ENCODE measurements around the gene GFPT2. TPM values are rescaled to one million over a fixed set of nuclear protein-coding genes. Genes with fewer than 3 reads are reported as not detected.

Gene GFPT2
- total and polyA plus RNA-seq, 10 of the 15 experiments (the other 5 are each of a cell fraction or from before 2014, with no cell fraction given) = 0.05 to 0.33 (median 0.11) TPM; not detected in 4

- ChIA-PET RAD21 (ENCODE audit: unreplicated experiment) (no interaction called here), POLR2A (no interaction called here), CTCF (interaction anchor here (0.8 kb wide), 2 partner anchors 10 to 19 kb away, joined by 3 read pairs; no protein-coding TSS in a partner anchor), SMC1A (ENCODE audit: uncharacterized antibody, unreplicated experiment) (no interaction called here)
- intact Hi-C loops (cut with micrococcal nuclease; ENCODE audit: unreplicated experiment) (no loop called here), in situ Hi-C loops (cut with MboI) (no loop called here)
- WGBS (ENCODE audit: insufficient coverage, insufficient replicate concordance, low lambda C conversion rate, missing lambda C conversion rate) = 71% methylated on average over 2 of the region's 2 CpGs
- ATAC-seq = no peak
- no peak overlapping the region for H3K4me2 ChIP-seq (ENCODE audit: control insufficient read depth, insufficient read depth)
- no peaks in the 10 kb centered on the region; a peak in 1 of 4 replicates for H3K36me3 ChIP-seq (ENCODE audit: control insufficient read depth in 2 of 2, insufficient read depth in 2 of 2, low read length in 1 of 2)
- FAIRE-seq = no peak
- H3K9ac ChIP-seq (ENCODE audit: control insufficient read depth, insufficient read depth, low read length) = no peak overlapping the region
- H3K27ac ChIP-seq (ENCODE audit: control insufficient read depth, insufficient read depth) = no peak overlapping the region
- H3K4me1 ChIP-seq (ENCODE audit: control insufficient read depth, insufficient read depth, low read length) = peaks cover 3% of the 10 kb centered on the region
- peaks cover 0 to 3% of the 10 kb centered on the region in 2 experiments; a peak in 1 of 4 replicates for H3K27me3 ChIP-seq (replicated peaks in 1 of 2; ENCODE audit: control insufficient read depth in 2 of 2, insufficient read depth in 2 of 2, low read length in 1 of 2)
- no peak for DNase-seq (ENCODE audit: low read depth, low spot score)
- no peaks in the 10 kb centered on the region for H4K20me1 ChIP-seq (ENCODE audit: control insufficient read depth, insufficient read depth)
- no peak overlapping the region for H3K4me3 ChIP-seq
- H3K79me2 ChIP-seq (ENCODE audit: control insufficient read depth, insufficient read depth, low read length) = no peaks in the 10 kb centered on the region
- no peak overlapping the region for H2AFZ ChIP-seq (ENCODE audit: control insufficient read depth, low read depth, low read length)
- no peaks in the 10 kb centered on the region for H3K9me3 ChIP-seq (replicated peaks; ENCODE audit: control insufficient read depth, insufficient read depth, low read length)
- no TSS peak for BruUV-seq (replicated peaks)
- TF ChIP-seq TAF1 (IDR thresholded peaks at IDR 0.05; ENCODE audit: borderline replicate concordance, low read depth, low read length) = no peak
- TF ChIP-seq, protein P1, sequence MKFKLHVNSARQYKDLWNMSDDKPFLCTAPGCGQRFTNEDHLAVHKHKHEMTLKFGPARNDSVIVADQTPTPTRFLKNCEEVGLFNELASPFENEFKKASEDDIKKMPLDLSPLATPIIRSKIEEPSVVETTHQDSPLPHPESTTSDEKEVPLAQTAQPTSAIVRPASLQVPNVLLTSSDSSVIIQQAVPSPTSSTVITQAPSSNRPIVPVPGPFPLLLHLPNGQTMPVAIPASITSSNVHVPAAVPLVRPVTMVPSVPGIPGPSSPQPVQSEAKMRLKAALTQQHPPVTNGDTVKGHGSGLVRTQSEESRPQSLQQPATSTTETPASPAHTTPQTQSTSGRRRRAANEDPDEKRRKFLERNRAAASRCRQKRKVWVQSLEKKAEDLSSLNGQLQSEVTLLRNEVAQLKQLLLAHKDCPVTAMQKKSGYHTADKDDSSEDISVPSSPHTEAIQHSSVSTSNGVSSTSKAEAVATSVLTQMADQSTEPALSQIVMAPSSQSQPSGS (IDR thresholded peaks at IDR 0.05; ENCODE audit: low read length) = no peak
- TF ChIP-seq TCF3 (IDR thresholded peaks at IDR 0.05; ENCODE audit: borderline replicate concordance, insufficient read depth, low read depth, low read length) = no peak
- no peak for TF ChIP-seq IKZF2 (IDR thresholded peaks at IDR 0.05)
- no peak for TF ChIP-seq YY1 (IDR thresholded peaks at IDR 0.05; ENCODE audit: low read depth, low read length)
- TF ChIP-seq EZH2 (IDR thresholded peaks at IDR 0.05; ENCODE audit: borderline replicate concordance, control insufficient read depth, low read depth, low read length) = no peak
- no peak for TF ChIP-seq E4F1 (IDR thresholded peaks at IDR 0.05; ENCODE audit: borderline replicate concordance, partially characterized antibody)
- no peak for TF ChIP-seq BCL11A (IDR thresholded peaks at IDR 0.05; ENCODE audit: low read depth, low read length)
- no peak for TF ChIP-seq RCOR1 (conservative IDR thresholded peaks at IDR 0.05; ENCODE audit: low read depth, low read length)
Measured at GRCh38 chr5:180297587-180298282, 55.4 kb downstream of the GFPT2 start.

All from GM12878 (cell line).